H1 (cell line): ENCODE measurements around the gene HOMER2. TPM values are rescaled to one million over a fixed set of nuclear protein-coding genes. Genes with fewer than 3 reads are reported as not detected.

Experiments
- CTCF ChIA-PET: fragments of 300-600 bp; sonication (Branson Sonifier 250); formaldehyde crosslinking; loops from one replicate; lab custom pipeline; 2021; ENCODE audit not compliant: partially characterized antibody; lab: Charles Lee
- POLR2A ChIA-PET: fragments of 300-600 bp; sonication (Branson Sonifier 250); formaldehyde crosslinking; loops from one replicate; lab custom pipeline; 2021; ENCODE audit warnings: inconsistent platforms; ENCODE audit not compliant: partially characterized antibody; lab: Charles Lee
- DNase-seq, 2 experiments: peaks; one replicate each; pipeline versions ENCODE4 v3.0.0 to v3.0.0-alpha.2; 2010 to 2022; ENCODE audit warnings: low spot score in 2 of 2, low read depth in 1 of 2, mixed read lengths in 1 of 2
- FAIRE-seq: peaks from 2 replicates; lab custom pipeline; 2011; peaks lifted over from hg19 to GRCh38; lab: Jason Lieb, UNC
- H2AFZ ChIP-seq: 2 replicates; pipeline ENCODE4 v1.8.1; 2012; ENCODE audit warnings: low read length, inconsistent platforms
- H2AK5ac ChIP-seq: 2 replicates; pipeline ENCODE4 v1.6.1; 2013; ENCODE audit warnings: low read depth, low read length
- H2BK120ac ChIP-seq: replicated peaks from 2 replicates; pipeline ENCODE3; 2013; ENCODE audit warnings: low read depth, low read length, inconsistent platforms
- H2BK12ac ChIP-seq: 2 replicates; pipeline ENCODE4 v1.6.1; 2013; ENCODE audit warnings: low read depth, low read length
- H2BK15ac ChIP-seq: 2 replicates; pipeline ENCODE4 v1.6.1; 2013; ENCODE audit warnings: low read length
- H2BK20ac ChIP-seq: 2 replicates; pipeline ENCODE4 v1.6.1; 2013; ENCODE audit warnings: low read length
- H2BK5ac ChIP-seq: 2 replicates; pipeline ENCODE4 v1.6.1; 2013; ENCODE audit warnings: low read depth, low read length
- H3K14ac ChIP-seq: 2 replicates; pipeline ENCODE4 v1.6.1; 2013; ENCODE audit warnings: inconsistent platforms; ENCODE audit not compliant: insufficient read length
- H3K18ac ChIP-seq: 2 replicates; pipeline ENCODE4 v1.6.1; 2013; ENCODE audit warnings: low read length; ENCODE audit errors: extremely low read depth
- H3K23ac ChIP-seq: 2 replicates; pipeline ENCODE4 v1.6.1; 2013; ENCODE audit warnings: inconsistent platforms; ENCODE audit not compliant: insufficient read length
- H3K23me2 ChIP-seq: 2 replicates; pipeline ENCODE4 v1.6.1; 2013; ENCODE audit warnings: low read depth, low read length
- H3K27ac ChIP-seq: 2 replicates; pipeline ENCODE4 v1.6.1; 2011; ENCODE audit warnings: low read depth, low read length, inconsistent platforms
- H3K27me3 ChIP-seq, 4 experiments: replicated peaks in 1 of 4; 1 replicate in 1 of 4; 2 replicates in 3 of 4; pipeline versions ENCODE4 v1.6.1 to v1.8.1; 2011 to 2013; ENCODE audit warnings: low read length in 3 of 4, mild to moderate bottlenecking in 3 of 4, inconsistent platforms in 2 of 4, mixed read lengths in 2 of 4, moderate library complexity in 1 of 4; ENCODE audit not compliant: control insufficient read depth in 3 of 4, insufficient read depth in 3 of 4; ENCODE audit errors: extremely low read depth in 1 of 4
- H3K36me3 ChIP-seq, 4 experiments: 2 replicates each; pipeline versions ENCODE4 v1.6.1 to v1.8.1; 2011 to 2013; ENCODE audit warnings: mild to moderate bottlenecking in 4 of 4, low read length in 3 of 4, moderate library complexity in 2 of 4, control low read depth in 1 of 4, inconsistent platforms in 1 of 4; ENCODE audit not compliant: insufficient read depth in 4 of 4, control insufficient read depth in 2 of 4
- H3K4ac ChIP-seq: replicated peaks from 2 replicates; pipeline ENCODE3; 2013; ENCODE audit warnings: low read length, low read depth, mixed read lengths, inconsistent platforms; ENCODE audit not compliant: insufficient read length
- H3K4me1 ChIP-seq, 4 experiments: replicated peaks in 1 of 4; 1 replicate in 1 of 4; 2 replicates in 3 of 4; pipeline versions ENCODE4 v1.6.1 to v1.8.1; 2011 to 2013; ENCODE audit warnings: low read length in 3 of 4, inconsistent platforms in 2 of 4, mixed read lengths in 1 of 4; ENCODE audit not compliant: insufficient read depth in 4 of 4, control insufficient read depth in 3 of 4
- H3K4me2 ChIP-seq, 2 experiments: 2 replicates each; pipeline versions ENCODE4 v1.6.1 to v1.8.1; 2011 to 2013; ENCODE audit warnings: low read depth in 2 of 2, low read length in 2 of 2, control low read depth in 1 of 2, inconsistent platforms in 1 of 2, mild to moderate bottlenecking in 1 of 2; ENCODE audit not compliant: insufficient read depth in 1 of 2
- H3K4me3 ChIP-seq, 4 experiments: fragments of 200-600, 300-600 bp in 1 of 4; sonication (generic), shearing (Covaris generic), sonication (Bioruptor Twin) in 1 of 4; 2 replicates each; pipeline versions ENCODE4 v1.5.1 to v1.8.1; 2011 to 2016; ENCODE audit warnings: low read length in 4 of 4, low read depth in 3 of 4, control low read depth in 2 of 4, inconsistent platforms in 2 of 4, mild to moderate bottlenecking in 2 of 4, mixed read lengths in 1 of 4, moderate library complexity in 1 of 4; ENCODE audit not compliant: insufficient read depth in 2 of 4; ENCODE audit errors: extremely low read depth in 1 of 4
- H3K56ac ChIP-seq: replicated peaks from 2 replicates; pipeline ENCODE3; 2013; ENCODE audit warnings: low read depth, mild to moderate bottlenecking, mixed read lengths, low read length, inconsistent platforms; ENCODE audit not compliant: insufficient read length
- H3K79me1 ChIP-seq: 2 replicates; pipeline ENCODE4 v1.6.1; 2013; ENCODE audit warnings: low read depth, low read length, control low read depth
- H3K79me2 ChIP-seq, 2 experiments: 2 replicates each; pipeline versions ENCODE4 v1.6.1 to v1.8.1; 2012 to 2013; ENCODE audit warnings: low read length in 2 of 2, mild to moderate bottlenecking in 2 of 2, inconsistent platforms in 1 of 2; ENCODE audit not compliant: insufficient read depth in 2 of 2, control insufficient read depth in 1 of 2
- H3K9ac ChIP-seq, 4 experiments: replicated peaks in 1 of 4; 1 replicate in 1 of 4; 2 replicates in 3 of 4; pipeline versions ENCODE4 v1.6.1 to v1.8.1; 2011 to 2013; ENCODE audit warnings: low read depth in 3 of 4, low read length in 3 of 4, control low read depth in 2 of 4, mild to moderate bottlenecking in 2 of 4, moderate library complexity in 2 of 4, inconsistent platforms in 1 of 4; ENCODE audit errors: extremely low read depth in 1 of 4
- H3K9me3 ChIP-seq, 2 experiments: 2 replicates each; pipeline versions ENCODE4 v1.6.1 to v1.8.1; 2012 to 2013; ENCODE audit warnings: mild to moderate bottlenecking in 2 of 2, moderate library complexity in 2 of 2, control low read depth in 1 of 2, inconsistent platforms in 1 of 2, low read depth in 1 of 2, low read length in 1 of 2, mixed read lengths in 1 of 2; ENCODE audit not compliant: insufficient read depth in 2 of 2
- H4K20me1 ChIP-seq, 2 experiments: replicated peaks in 1 of 2; 2 replicates each; pipeline versions ENCODE3 to v1.8.1; 2011 to 2013; ENCODE audit warnings: inconsistent platforms in 2 of 2, low read length in 2 of 2, mild to moderate bottlenecking in 1 of 2; ENCODE audit not compliant: insufficient read depth in 2 of 2, control insufficient read depth in 1 of 2
- H4K5ac ChIP-seq: 2 replicates; pipeline ENCODE4 v1.6.1; 2013; ENCODE audit warnings: low read length, low read depth, mixed read lengths, inconsistent platforms; ENCODE audit not compliant: insufficient read length
- H4K8ac ChIP-seq: 2 replicates; pipeline ENCODE4 v1.8.0; 2013; ENCODE audit warnings: mild to moderate bottlenecking, moderate library complexity, low read length, inconsistent platforms; ENCODE audit not compliant: insufficient read depth; ENCODE audit errors: extremely low read depth
- H4K91ac ChIP-seq: replicated peaks from 2 replicates; pipeline ENCODE3; 2013; ENCODE audit warnings: low read length, mixed read lengths, inconsistent platforms; ENCODE audit not compliant: insufficient read length
- GTF2F1 ChIP-seq: IDR thresholded peaks from 2 replicates; pipeline ENCODE4 v1.6.1; 2012; ENCODE audit warnings: low read depth, low read length, improper control_type of control experiment, borderline replicate concordance
- KDM5A ChIP-seq: fragments of 200-600 bp; IDR thresholded peaks from 2 replicates; pipeline ENCODE4 v1.7.1; 2012; ENCODE audit warnings: mild to moderate bottlenecking, low read length, inconsistent platforms, mixed read lengths
- NANOG ChIP-seq: IDR thresholded peaks from 2 replicates; pipeline ENCODE4 v1.6.1; 2011; ENCODE audit warnings: low read length, low read depth, mild to moderate bottlenecking, inconsistent platforms; ENCODE audit not compliant: insufficient read depth, poor library complexity, severe bottlenecking
- RFX5 ChIP-seq: IDR thresholded peaks from 2 replicates; pipeline ENCODE4 v1.6.1; 2011; ENCODE audit warnings: low read depth, low read length, improper control_type of control experiment, borderline replicate concordance
- RNF2 ChIP-seq: fragments of 200-900, 300-1000 bp; sonication (generic); IDR thresholded peaks from 2 replicates; pipeline ENCODE4 v1.7.1; 2016; ENCODE audit warnings: borderline replicate concordance, low read depth, mild to moderate bottlenecking, antibody characterized with exemption, low read length; ENCODE audit not compliant: poor library complexity, severe bottlenecking; ENCODE audit errors: missing control alignments
- TAF7 ChIP-seq: optimal IDR thresholded peaks from 2 replicates; pipeline ENCODE3; 2011; ENCODE audit warnings: low read depth, mild to moderate bottlenecking, inconsistent platforms, low read length, moderate library complexity, borderline replicate concordance
- TBP ChIP-seq: IDR thresholded peaks from 2 replicates; pipeline ENCODE4 v1.6.1; 2011; ENCODE audit warnings: low read depth, low read length, improper control_type of control experiment
- WGBS, 2 experiments: shearing (Covaris generic) in 1 of 2; methylation state at CpG; one replicate each; pipeline versions ENCODE4 v1.1.6 to v1.1.7; 2013 to 2015; ENCODE audit warnings: low lambda C conversion rate in 2 of 2, mixed read lengths in 2 of 2, inconsistent platforms in 1 of 2, low coverage in 1 of 2, missing lambda C conversion rate in 1 of 2; ENCODE audit not compliant: insufficient replicate concordance in 2 of 2, insufficient coverage in 1 of 2, insufficient read length in 1 of 2; ENCODE audit errors: extremely low coverage in 1 of 2, missing lambda C conversion rate in 1 of 2; 5-methylcytosine and 5-hydroxymethylcytosine counted together
- polyA plus RNA-seq, 7 experiments: library from polyadenylated mRNA; depleted of rRNA in 3 of 7; stranded (reverse) in 5 of 7; unstranded in 2 of 7; fragments of >200 nt in 5 of 7; fragments of 200-250 nt in 2 of 7; gene quantifications; 1 replicate in 5 of 7; 2 replicates in 1 of 7; 4 replicates in 1 of 7; pipeline versions ENCODE4 v1.2.1 to v1.2.3, GENCODE V29; 2011 to 2013; ENCODE audit warnings: missing spikeins in 2 of 7, mixed read lengths in 2 of 7
- total RNA-seq: library from RNA; stranded (reverse); fragmentation: NEBNext Ultra II Directional; extraction: Animal tissue kit (Norgen Biotek cat#: 25700); gene quantifications from 2 replicates; pipeline ENCODE4 v1.2.1, GENCODE V29; 2021
- TF ChIP-seq, protein P1 (sequence below): IDR thresholded peaks from 2 replicates; pipeline ENCODE4 v1.6.1; 2012; ENCODE audit warnings: low read length, inconsistent platforms
- TF ChIP-seq, protein P2 (sequence below), 3 experiments: IDR thresholded peaks; 1 replicate in 2 of 3; 2 replicates in 1 of 3; pipeline versions ENCODE4 v1.5.1 to v1.6.1; 2011; ENCODE audit warnings: low read length in 3 of 3, mild to moderate bottlenecking in 3 of 3, inconsistent platforms in 2 of 3, low read depth in 1 of 3, moderate library complexity in 1 of 3; ENCODE audit not compliant: insufficient read depth in 1 of 3; ENCODE audit errors: control extremely low read depth in 1 of 3

The HOMER2 gene
- total and polyA plus RNA-seq, 2 of the 8 experiments (the other 6 are each of a cell fraction or from before 2014, with no cell fraction given), result 12.5 to 27.6 TPM

DNA sequence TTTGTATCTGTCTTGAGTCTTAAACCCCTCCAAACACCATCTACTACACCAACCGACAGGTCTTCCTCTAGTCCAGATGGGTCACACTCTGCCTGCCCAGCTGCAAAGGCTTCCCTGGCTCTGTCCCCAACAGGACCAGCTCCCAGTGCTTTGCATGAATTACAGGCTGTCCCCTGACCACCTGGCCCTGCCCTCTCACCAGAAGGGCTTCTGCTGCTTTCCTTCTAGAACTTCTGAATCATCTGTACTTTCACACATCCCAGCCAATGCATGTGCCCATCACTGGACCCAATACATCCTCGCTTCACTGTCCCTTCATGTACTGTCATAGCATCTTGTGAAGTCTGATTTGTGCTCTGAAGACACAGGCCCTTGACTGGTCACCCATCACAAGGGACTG is 53.6 kb downstream of the HOMER2 start:
- H2BK15ac ChIP-seq, result no peak overlapping the region
- no peak overlapping the region for H2BK5ac ChIP-seq
- H3K4me2 ChIP-seq, result no peak overlapping the region
- H3K4me3 ChIP-seq, result no peak overlapping the region
- no peaks in the 10 kb centered on the region; a peak in 2 of 7 replicates for H3K27me3 ChIP-seq
- H4K5ac ChIP-seq, result no peak overlapping the region
- no peak overlapping the region for H2AK5ac ChIP-seq
- H2BK20ac ChIP-seq, result no peak overlapping the region
- H4K8ac ChIP-seq, result no peak overlapping the region; the same call in 1 of the 2 replicates
- no peak overlapping the region for H2BK120ac ChIP-seq
- no peak for FAIRE-seq
- H3K79me1 ChIP-seq, result no peaks in the 10 kb centered on the region
- peak in 1 of 2 experiments; percentile 34 for DNase-seq
- no peak overlapping the region for H2AFZ ChIP-seq
- H4K20me1 ChIP-seq, result no peaks in the 10 kb centered on the region
- peaks cover 2 to 8% (median 5%) of the 10 kb centered on the region in 4 experiments; a peak in 6 of 7 replicates for H3K4me1 ChIP-seq
- no peaks in the 10 kb centered on the region for H3K36me3 ChIP-seq
- no peak overlapping the region for H3K4ac ChIP-seq
- ChIA-PET CTCF (interaction anchor here (1.6 kb wide), 1 partner anchor 10 kb away, joined by 3 read pairs; no protein-coding TSS in a partner anchor), POLR2A (no interaction called here)
- H3K23ac ChIP-seq, result no peak overlapping the region
- no peak overlapping the region for H3K14ac ChIP-seq
- H4K91ac ChIP-seq, result no peak overlapping the region
- H3K79me2 ChIP-seq, result no peaks in the 10 kb centered on the region
- no peak overlapping the region for H3K56ac ChIP-seq
- H3K9me3 ChIP-seq, result no peaks in the 10 kb centered on the region
- H3K27ac ChIP-seq, result no peak overlapping the region
- WGBS, 2 experiments, result 86% methylated on average over 2 of the region's 2 CpGs; no CpG with 5 or more reads in 1 of the 2 experiments
- no peak overlapping the region for H2BK12ac ChIP-seq
- no peaks in the 10 kb centered on the region for H3K23me2 ChIP-seq
- H3K9ac ChIP-seq, result no peak overlapping the region
- no peak overlapping the region for H3K18ac ChIP-seq
- TF ChIP-seq RFX5, result no peak
- no peak for TF ChIP-seq TAF7
- TF ChIP-seq, protein P1, sequence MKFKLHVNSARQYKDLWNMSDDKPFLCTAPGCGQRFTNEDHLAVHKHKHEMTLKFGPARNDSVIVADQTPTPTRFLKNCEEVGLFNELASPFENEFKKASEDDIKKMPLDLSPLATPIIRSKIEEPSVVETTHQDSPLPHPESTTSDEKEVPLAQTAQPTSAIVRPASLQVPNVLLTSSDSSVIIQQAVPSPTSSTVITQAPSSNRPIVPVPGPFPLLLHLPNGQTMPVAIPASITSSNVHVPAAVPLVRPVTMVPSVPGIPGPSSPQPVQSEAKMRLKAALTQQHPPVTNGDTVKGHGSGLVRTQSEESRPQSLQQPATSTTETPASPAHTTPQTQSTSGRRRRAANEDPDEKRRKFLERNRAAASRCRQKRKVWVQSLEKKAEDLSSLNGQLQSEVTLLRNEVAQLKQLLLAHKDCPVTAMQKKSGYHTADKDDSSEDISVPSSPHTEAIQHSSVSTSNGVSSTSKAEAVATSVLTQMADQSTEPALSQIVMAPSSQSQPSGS, result no peak
- TF ChIP-seq KDM5A, result no peak
- no peak for TF ChIP-seq NANOG
- TF ChIP-seq RNF2, result no peak
- no peak for TF ChIP-seq TBP
- TF ChIP-seq, protein P2, sequence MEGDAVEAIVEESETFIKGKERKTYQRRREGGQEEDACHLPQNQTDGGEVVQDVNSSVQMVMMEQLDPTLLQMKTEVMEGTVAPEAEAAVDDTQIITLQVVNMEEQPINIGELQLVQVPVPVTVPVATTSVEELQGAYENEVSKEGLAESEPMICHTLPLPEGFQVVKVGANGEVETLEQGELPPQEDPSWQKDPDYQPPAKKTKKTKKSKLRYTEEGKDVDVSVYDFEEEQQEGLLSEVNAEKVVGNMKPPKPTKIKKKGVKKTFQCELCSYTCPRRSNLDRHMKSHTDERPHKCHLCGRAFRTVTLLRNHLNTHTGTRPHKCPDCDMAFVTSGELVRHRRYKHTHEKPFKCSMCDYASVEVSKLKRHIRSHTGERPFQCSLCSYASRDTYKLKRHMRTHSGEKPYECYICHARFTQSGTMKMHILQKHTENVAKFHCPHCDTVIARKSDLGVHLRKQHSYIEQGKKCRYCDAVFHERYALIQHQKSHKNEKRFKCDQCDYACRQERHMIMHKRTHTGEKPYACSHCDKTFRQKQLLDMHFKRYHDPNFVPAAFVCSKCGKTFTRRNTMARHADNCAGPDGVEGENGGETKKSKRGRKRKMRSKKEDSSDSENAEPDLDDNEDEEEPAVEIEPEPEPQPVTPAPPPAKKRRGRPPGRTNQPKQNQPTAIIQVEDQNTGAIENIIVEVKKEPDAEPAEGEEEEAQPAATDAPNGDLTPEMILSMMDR (IDR thresholded peaks at IDR 0.05; ENCODE audit: control extremely low read depth in 1 of 3, insufficient read depth in 1 of 3, low read depth in 1 of 3, low read length in 3 of 3), result no peak
- no peak for TF ChIP-seq GTF2F1
